ENCODE results near the gene ASGR1.
"Not testable (repeated sequence)": the region's sequence is repeated elsewhere in the genome, so short reads cannot be mapped to it uniquely, and the experiment has no call there.

Gene ASGR1

GRCh38 chr17:7158424-7158823, 20.7 kb downstream of the ASGR1 start:
- DNase-seq: not testable (repeated sequence)

- no peak for DNase-seq
Observed at GRCh38 chr17:7156342-7156940, 22.7 kb downstream of the ASGR1 start.

- no peak for DNase-seq
Observed at GRCh38 chr17:7147772-7148171, 31.4 kb downstream of the ASGR1 start.

- DNase-seq: no peak
Observed at GRCh38 chr17:7146115-7146514, 33.1 kb downstream of the ASGR1 start.

GRCh38 chr17:7144213-7144612, 35.0 kb downstream of the ASGR1 start:
- no peak for DNase-seq

GRCh38 chr17:7141824-7142223, 37.3 kb downstream of the ASGR1 start:
- DNase-seq: no peak

- DNase-seq: no peak
Observed at GRCh38 chr17:7139400-7139799, 39.8 kb downstream of the ASGR1 start.

GRCh38 chr17:7138800-7139381, 40.3 kb downstream of the ASGR1 start:
- no peak for DNase-seq

GRCh38 chr17:7137171-7137943, 41.8 kb downstream of the ASGR1 start:
- no peak for DNase-seq

- DNase-seq: peak; percentile 35 to 57
Observed at GRCh38 chr17:7136266-7136877, 42.8 kb downstream of the ASGR1 start.

GRCh38 chr17:7133916-7134315, 45.3 kb downstream of the ASGR1 start:
- DNase-seq: no peak

- DNase-seq: no peak
Observed at GRCh38 chr17:7133424-7133823, 45.7 kb downstream of the ASGR1 start.

GRCh38 chr17:7132511-7133094, 46.6 kb downstream of the ASGR1 start:
- no peak for DNase-seq

- no peak for DNase-seq
Observed at GRCh38 chr17:7131423-7131791, 47.8 kb downstream of the ASGR1 start.

GRCh38 chr17:7130621-7131422, 48.3 kb downstream of the ASGR1 start:
- DNase-seq: no peak

- no peak for DNase-seq
Observed at GRCh38 chr17:7129311-7129710, 49.9 kb downstream of the ASGR1 start.

GRCh38 chr17:7128160-7128559, 51.0 kb downstream of the ASGR1 start:
- no peak for DNase-seq

- DNase-seq: not testable (repeated sequence)
Observed at GRCh38 chr17:7127501-7127900, 51.7 kb downstream of the ASGR1 start.

GRCh38 chr17:7126386-7126785, 52.8 kb downstream of the ASGR1 start:
- DNase-seq: not testable (repeated sequence)

GRCh38 chr17:7124923-7125322, 54.2 kb downstream of the ASGR1 start:
- DNase-seq: no peak

GRCh38 chr17:7123844-7124243, 55.3 kb downstream of the ASGR1 start:
- DNase-seq: no peak

All from NCI-H1930 (cell line).